PC-3 (cell line): Measurements from ENCODE around the gene RAB3GAP2. TPM values are rescaled to one million over a fixed set of nuclear protein-coding genes. Genes with fewer than 3 reads are reported as not detected.
A peak's percentile ranks its signal among the peaks of the same experiment; 100 is the strongest.

ENCODE experiments used
- ATAC-seq: fragments of 200-7000 bp; cut with Tn5 transposase; 2 replicates; pipeline ENCODE4 v1.9.1; 2020; ENCODE audit warnings: mild to moderate bottlenecking, moderate library complexity
- BruUV-seq: library from RNA; stranded (reverse); fragments of 400-500 nt; replicated peaks from 2 replicates; lab custom pipeline; 2021; lab: Mats Ljungman, UMichigan
- CTCF ChIA-PET: fragments of 300-600 bp; sonication (Branson Sonifier 250); formaldehyde crosslinking; loops from one replicate; lab custom pipeline; 2022; ENCODE audit warnings: antibody characterized with exemption; lab: Charles Lee
- POLR2A ChIA-PET: fragments of 300-600 bp; sonication (Branson Sonifier 250); formaldehyde crosslinking; loops from one replicate; lab custom pipeline; 2022; ENCODE audit warnings: antibody characterized with exemption; ENCODE audit not compliant: unreplicated experiment; lab: Charles Lee
- DNase-seq: peaks from one replicate; pipeline ENCODE4 v3.0.0-alpha.2; 2015
- H2AFZ ChIP-seq: fragments of 300-600 bp; sonication (generic); 2 replicates; pipeline ENCODE4 v1.6.0; 2016; ENCODE audit warnings: antibody characterized with exemption, low read length
- H3F3A ChIP-seq: fragments of 300-600 bp; sonication (generic); one replicate; pipeline ENCODE4 v1.6.0; 2017; ENCODE audit warnings: antibody characterized with exemption, low read length, control low read depth, mild to moderate bottlenecking; ENCODE audit not compliant: unreplicated experiment
- H3K27ac ChIP-seq: fragments of 300-600 bp; sonication (generic); 2 replicates; pipeline ENCODE4 v1.5.1; 2016; ENCODE audit warnings: mild to moderate bottlenecking, low read length
- H3K27me3 ChIP-seq: fragments of 300-600 bp; sonication (generic); 2 replicates; pipeline ENCODE4 v1.6.1; 2016; ENCODE audit warnings: low read length, mixed read lengths
- H3K36me3 ChIP-seq: fragments of 300-600 bp; sonication (generic); 2 replicates; pipeline ENCODE4 v1.6.1; 2016; ENCODE audit warnings: low read depth, mixed run types, low read length, mixed read lengths
- H3K4me1 ChIP-seq: fragments of 300-600 bp; sonication (generic); 2 replicates; pipeline ENCODE4 v1.5.1; 2016; ENCODE audit warnings: low read length; ENCODE audit not compliant: insufficient read depth
- H3K4me2 ChIP-seq: fragments of 300-600 bp; sonication (generic); 2 replicates; pipeline ENCODE4 v1.6.0; 2016; ENCODE audit warnings: low read length
- H3K4me3 ChIP-seq: fragments of 300-600 bp; sonication (generic); 2 replicates; pipeline ENCODE4 v1.5.1; 2016; ENCODE audit warnings: mild to moderate bottlenecking, low read length, mixed read lengths
- H3K79me2 ChIP-seq: fragments of 300-600 bp; sonication (generic); 2 replicates; pipeline ENCODE4 v1.6.1; 2017; ENCODE audit warnings: low read length, mixed read lengths
- H3K9ac ChIP-seq: fragments of 300-600 bp; sonication (generic); 2 replicates; pipeline ENCODE4 v1.6.0; 2016; ENCODE audit warnings: mild to moderate bottlenecking, low read length
- H3K9me2 ChIP-seq: fragments of 300-600 bp; sonication (generic); replicated peaks from 2 replicates; pipeline ENCODE4 v1.6.1; 2016; ENCODE audit warnings: mixed run types, low read length, mixed read lengths
- H3K9me3 ChIP-seq: fragments of 300-600 bp; sonication (generic); 2 replicates; pipeline ENCODE4 v1.6.1; 2016; ENCODE audit warnings: low read length, mixed read lengths
- H4K20me1 ChIP-seq: fragments of 300-600 bp; sonication (generic); 2 replicates; pipeline ENCODE4 v1.6.1; 2016; ENCODE audit warnings: low read length, mixed read lengths
- EZH2 ChIP-seq: fragments of 300-600 bp; sonication (generic); IDR thresholded peaks from one replicate; pipeline ENCODE4 v1.6.1; 2017; ENCODE audit warnings: antibody characterized with exemption, mild to moderate bottlenecking, low read length; ENCODE audit not compliant: unreplicated experiment
- EZH2phosphoT487 ChIP-seq: fragments of 300-600 bp; sonication (generic); IDR thresholded peaks from 2 replicates; pipeline ENCODE4 v1.6.1; 2018; ENCODE audit warnings: mild to moderate bottlenecking, antibody characterized with exemption, low read length, borderline replicate concordance
- intact Hi-C: fragments of 100-400 bp; cut with micrococcal nuclease; formaldehyde crosslinking; loops from 2 replicates; pipeline ENCODE4 v1.9.0; 2023
- total RNA-seq: library from RNA; depleted of rRNA; stranded (reverse); fragments of >200 nt; gene quantifications from 2 replicates; pipeline ENCODE4 v1.2.3, GENCODE V29; 2014
- TF ChIP-seq, protein P1 (sequence below): fragments of 300-600 bp; sonication (generic); conservative IDR thresholded peaks from 2 replicates; pipeline ENCODE4 v1.5.1; 2017; ENCODE audit warnings: antibody characterized with exemption, low read depth, mild to moderate bottlenecking, low read length

RAB3GAP2 gene
- total RNA-seq, 1 experiment from 2014 or later = 16.7 TPM

DNA sequence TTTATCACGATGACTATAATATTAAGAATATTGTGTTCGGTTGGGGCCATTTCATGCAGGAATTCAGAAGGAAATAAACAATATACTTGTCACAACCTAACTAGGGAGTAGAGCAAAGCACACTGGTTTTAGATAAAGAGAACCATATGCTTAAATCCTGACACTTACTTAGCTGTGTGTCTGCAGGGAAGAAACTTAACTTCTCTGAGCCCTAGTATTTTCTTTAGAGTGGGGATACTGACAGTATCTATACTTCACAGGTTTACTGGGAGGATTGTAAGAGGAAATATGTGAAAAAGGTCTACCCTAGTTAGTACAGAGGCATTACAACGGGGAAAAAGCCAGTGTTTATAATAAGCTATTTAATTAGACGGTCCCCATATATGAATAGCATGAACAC is 105.4 kb downstream of the RAB3GAP2 start:
- Histone ChIP-seq H3K9ac (no peak overlapping the region), H3K9me3 (no peaks in the 10 kb centered on the region), H3K36me3 (peaks cover 44% of the 10 kb centered on the region), H3K27me3 (no peaks in the 10 kb centered on the region), H3K4me2 (no peak overlapping the region), H2AFZ (no peak overlapping the region), H3K4me1 (no peaks in the 10 kb centered on the region), H3K79me2 (no peaks in the 10 kb centered on the region), H4K20me1 (no peaks in the 10 kb centered on the region), H3K4me3 (no peak overlapping the region), H3K27ac (no peak overlapping the region), H3F3A (no peaks in the 10 kb centered on the region), H3K9me2 (no peaks in the 10 kb centered on the region)
- TSS peak; percentile 12 for BruUV-seq
- DNase-seq (no peak), ATAC-seq (no peak)
- ChIA-PET POLR2A (no interaction called here), CTCF (no interaction called here)
- TF ChIP-seq, protein P1, sequence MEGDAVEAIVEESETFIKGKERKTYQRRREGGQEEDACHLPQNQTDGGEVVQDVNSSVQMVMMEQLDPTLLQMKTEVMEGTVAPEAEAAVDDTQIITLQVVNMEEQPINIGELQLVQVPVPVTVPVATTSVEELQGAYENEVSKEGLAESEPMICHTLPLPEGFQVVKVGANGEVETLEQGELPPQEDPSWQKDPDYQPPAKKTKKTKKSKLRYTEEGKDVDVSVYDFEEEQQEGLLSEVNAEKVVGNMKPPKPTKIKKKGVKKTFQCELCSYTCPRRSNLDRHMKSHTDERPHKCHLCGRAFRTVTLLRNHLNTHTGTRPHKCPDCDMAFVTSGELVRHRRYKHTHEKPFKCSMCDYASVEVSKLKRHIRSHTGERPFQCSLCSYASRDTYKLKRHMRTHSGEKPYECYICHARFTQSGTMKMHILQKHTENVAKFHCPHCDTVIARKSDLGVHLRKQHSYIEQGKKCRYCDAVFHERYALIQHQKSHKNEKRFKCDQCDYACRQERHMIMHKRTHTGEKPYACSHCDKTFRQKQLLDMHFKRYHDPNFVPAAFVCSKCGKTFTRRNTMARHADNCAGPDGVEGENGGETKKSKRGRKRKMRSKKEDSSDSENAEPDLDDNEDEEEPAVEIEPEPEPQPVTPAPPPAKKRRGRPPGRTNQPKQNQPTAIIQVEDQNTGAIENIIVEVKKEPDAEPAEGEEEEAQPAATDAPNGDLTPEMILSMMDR = no peak
- TF ChIP-seq EZH2 (no peak), EZH2phosphoT487 (no peak)
- intact Hi-C loops = no loop called here

- no peaks in the 10 kb centered on the region for H4K20me1 ChIP-seq
- H3K4me1 ChIP-seq = no peaks in the 10 kb centered on the region
- H2AFZ ChIP-seq = no peak overlapping the region
- CTCF ChIA-PET = interaction anchor here (0.6 kb wide), 1 partner anchor 51 kb away, joined by 10 read pairs; no protein-coding TSS in a partner anchor
- no peak overlapping the region for H3K9ac ChIP-seq
- no peak overlapping the region for H3K4me3 ChIP-seq
- TF ChIP-seq EZH2 (no peak), EZH2phosphoT487 (no peak)
- TF ChIP-seq, protein P1 = no peak
- H3F3A ChIP-seq = no peaks in the 10 kb centered on the region
- no peaks in the 10 kb centered on the region for H3K27me3 ChIP-seq
- no peak overlapping the region for H3K4me2 ChIP-seq
- BruUV-seq = no TSS peak
- H3K36me3 ChIP-seq = peaks cover 29% of the 10 kb centered on the region
- no peaks in the 10 kb centered on the region for H3K79me2 ChIP-seq
- peak; percentile 21 for DNase-seq
- ATAC-seq = peak; percentile 88
- no peak overlapping the region for H3K27ac ChIP-seq
- no peaks in the 10 kb centered on the region for H3K9me2 ChIP-seq
- no peaks in the 10 kb centered on the region for H3K9me3 ChIP-seq
- POLR2A ChIA-PET = no interaction called here
- intact Hi-C loops = no loop called here
Observed at GRCh38 chr1:220164517-220164916, 107.7 kb downstream of the RAB3GAP2 start.

GRCh38 chr1:220164116-220164515 is 108.1 kb downstream of the RAB3GAP2 start:
- no peaks in the 10 kb centered on the region for H3K9me3 ChIP-seq
- POLR2A ChIA-PET = no interaction called here
- H3K27me3 ChIP-seq = no peaks in the 10 kb centered on the region
- H3K36me3 ChIP-seq = peaks cover 28% of the 10 kb centered on the region
- H3F3A ChIP-seq = no peaks in the 10 kb centered on the region
- DNase-seq (no peak), ATAC-seq (no peak)
- no peak overlapping the region for H3K9ac ChIP-seq
- no peak overlapping the region for H3K27ac ChIP-seq
- no peak overlapping the region for H3K4me2 ChIP-seq
- intact Hi-C loops = no loop called here
- BruUV-seq = no TSS peak
- no peaks in the 10 kb centered on the region for H3K4me1 ChIP-seq
- no peaks in the 10 kb centered on the region for H3K79me2 ChIP-seq
- no peaks in the 10 kb centered on the region for H4K20me1 ChIP-seq
- CTCF ChIA-PET = interaction anchor here (0.6 kb wide), 1 partner anchor 51 kb away, joined by 10 read pairs; no protein-coding TSS in a partner anchor
- TF ChIP-seq EZH2phosphoT487 (no peak), EZH2 (no peak)
- TF ChIP-seq, protein P1 = no peak
- no peak overlapping the region for H3K4me3 ChIP-seq
- H2AFZ ChIP-seq = no peak overlapping the region
- no peaks in the 10 kb centered on the region for H3K9me2 ChIP-seq
